ENCODE measurements around the gene CCDC85A.

Gene CCDC85A

GRCh38 chr2:56248965-56249742 lies 65.4 kb downstream of the CCDC85A start:
- no peaks in the 10 kb centered on the region for H3K27me3 ChIP-seq (ENCODE audit: insufficient read depth, low read length, poor library complexity, severe bottlenecking)
- H3K9me3 ChIP-seq (ENCODE audit: insufficient read depth, low read depth, low read length) = no peaks in the 10 kb centered on the region
- H3K79me2 ChIP-seq (ENCODE audit: insufficient read depth, low read length) = no peaks in the 10 kb centered on the region
- no peaks in the 10 kb centered on the region for H4K20me1 ChIP-seq (ENCODE audit: insufficient read depth, low read length, poor library complexity, severe bottlenecking)
- H3K4me3 ChIP-seq (ENCODE audit: low read length, poor library complexity, severe bottlenecking) = no peak overlapping the region
- TF ChIP-seq CTCF (conservative IDR thresholded peaks at IDR 0.05; ENCODE audit: low read length) = no peak
- TF ChIP-seq EZH2phosphoT487 (IDR thresholded peaks at IDR 0.05; ENCODE audit: borderline replicate concordance) = no peak
- H3K9me2 ChIP-seq (replicated peaks; ENCODE audit: low read depth, low read length) = no peaks in the 10 kb centered on the region
- H3K9ac ChIP-seq (ENCODE audit: low read depth, low read length, poor library complexity, severe bottlenecking) = no peak overlapping the region
- H3F3A ChIP-seq (ENCODE audit: low read depth) = no peaks in the 10 kb centered on the region
- no peak overlapping the region for H2AFZ ChIP-seq (ENCODE audit: low read length)
- no peaks in the 10 kb centered on the region for H3K4me1 ChIP-seq (ENCODE audit: insufficient read depth, low read length, poor library complexity, severe bottlenecking)
- no peaks in the 10 kb centered on the region for H3K36me3 ChIP-seq (ENCODE audit: insufficient read depth, low read length)
- no peak overlapping the region for H3K4me2 ChIP-seq (ENCODE audit: low read depth, low read length, poor library complexity, severe bottlenecking)

- no peaks in the 10 kb centered on the region for H3F3A ChIP-seq (ENCODE audit: low read depth)
- no peaks in the 10 kb centered on the region for H3K27me3 ChIP-seq (ENCODE audit: insufficient read depth, low read length, poor library complexity, severe bottlenecking)
- H2AFZ ChIP-seq (ENCODE audit: low read length) = no peak overlapping the region
- no peak overlapping the region for H3K4me2 ChIP-seq (ENCODE audit: low read depth, low read length, poor library complexity, severe bottlenecking)
- no peaks in the 10 kb centered on the region for H3K36me3 ChIP-seq (ENCODE audit: insufficient read depth, low read length)
- H3K9me2 ChIP-seq (replicated peaks; ENCODE audit: low read depth, low read length) = no peaks in the 10 kb centered on the region
- no peaks in the 10 kb centered on the region for H3K79me2 ChIP-seq (ENCODE audit: insufficient read depth, low read length)
- H3K4me1 ChIP-seq (ENCODE audit: insufficient read depth, low read length, poor library complexity, severe bottlenecking) = no peaks in the 10 kb centered on the region
- H4K20me1 ChIP-seq (ENCODE audit: insufficient read depth, low read length, poor library complexity, severe bottlenecking) = no peaks in the 10 kb centered on the region
- H3K9me3 ChIP-seq (ENCODE audit: insufficient read depth, low read depth, low read length) = no peaks in the 10 kb centered on the region
- H3K4me3 ChIP-seq (ENCODE audit: low read length, poor library complexity, severe bottlenecking) = no peak overlapping the region
- TF ChIP-seq CTCF (conservative IDR thresholded peaks at IDR 0.05; ENCODE audit: low read length) (no peak), EZH2phosphoT487 (IDR thresholded peaks at IDR 0.05; ENCODE audit: borderline replicate concordance) (no peak)
- H3K9ac ChIP-seq (ENCODE audit: low read depth, low read length, poor library complexity, severe bottlenecking) = no peak overlapping the region
Measured at GRCh38 chr2:56250153-56250729, 66.5 kb downstream of the CCDC85A start.

- Histone ChIP-seq H2AFZ (ENCODE audit: low read length) (no peak overlapping the region), H3K4me3 (ENCODE audit: low read length, poor library complexity, severe bottlenecking) (no peak overlapping the region), H4K20me1 (ENCODE audit: insufficient read depth, low read length, poor library complexity, severe bottlenecking) (no peaks in the 10 kb centered on the region), H3K4me2 (ENCODE audit: low read depth, low read length, poor library complexity, severe bottlenecking) (no peak overlapping the region), H3K9me2 (replicated peaks; ENCODE audit: low read depth, low read length) (no peaks in the 10 kb centered on the region), H3K79me2 (ENCODE audit: insufficient read depth, low read length) (no peaks in the 10 kb centered on the region), H3K4me1 (ENCODE audit: insufficient read depth, low read length, poor library complexity, severe bottlenecking) (no peaks in the 10 kb centered on the region), H3K9me3 (ENCODE audit: insufficient read depth, low read depth, low read length) (no peaks in the 10 kb centered on the region; the same call in 1 of the 2 replicates), H3K9ac (ENCODE audit: low read depth, low read length, poor library complexity, severe bottlenecking) (no peak overlapping the region), H3K36me3 (ENCODE audit: insufficient read depth, low read length) (no peaks in the 10 kb centered on the region), H3F3A (ENCODE audit: low read depth) (no peaks in the 10 kb centered on the region), H3K27me3 (ENCODE audit: insufficient read depth, low read length, poor library complexity, severe bottlenecking) (no peaks in the 10 kb centered on the region)
- no peak for TF ChIP-seq CTCF (conservative IDR thresholded peaks at IDR 0.05; ENCODE audit: low read length)
- no peak for TF ChIP-seq EZH2phosphoT487 (IDR thresholded peaks at IDR 0.05; ENCODE audit: borderline replicate concordance)
Measured at GRCh38 chr2:56260415-56260814, 76.6 kb downstream of the CCDC85A start.
